ENCODE measurements around the gene ERFE.

The ERFE gene

GRCh38 chr2:238164906-238165287, 6.1 kb downstream of the ERFE start:
- POLR2A ChIA-PET: no interaction called here

GRCh38 chr2:238165288-238165921, 6.6 kb downstream of the ERFE start:
- no peak for DNase-seq (ENCODE audit: extremely low spot score)
- ChIA-PET CTCF (no interaction called here), POLR2A (no interaction called here)
- no peak for TF ChIP-seq SP1 (IDR thresholded peaks at IDR 0.05)
- TF ChIP-seq ELF4 (IDR thresholded peaks at IDR 0.05): no peak
- TF ChIP-seq NFRKB (IDR thresholded peaks at IDR 0.05): no peak
- no peak for TF ChIP-seq FOXM1 (IDR thresholded peaks at IDR 0.05; ENCODE audit: borderline replicate concordance)
- TF ChIP-seq PKNOX1 (IDR thresholded peaks at IDR 0.05): no peak
- no peak for TF ChIP-seq HDGF (IDR thresholded peaks at IDR 0.05; ENCODE audit: borderline replicate concordance)
- no peak for TF ChIP-seq TARDBP (IDR thresholded peaks at IDR 0.05)
- no peak for TF ChIP-seq CTBP1 (IDR thresholded peaks at IDR 0.05; ENCODE audit: borderline replicate concordance)
- no peak for TF ChIP-seq LEF1 (IDR thresholded peaks at IDR 0.05; ENCODE audit: borderline replicate concordance)
- TF ChIP-seq L3MBTL2 (conservative IDR thresholded peaks at IDR 0.05): no peak
- no peak for TF ChIP-seq SUZ12 (IDR thresholded peaks at IDR 0.05)
- no peak for TF ChIP-seq ZNF384 (IDR thresholded peaks at IDR 0.05)
- TF ChIP-seq FOXK2 (IDR thresholded peaks at IDR 0.05): no peak
- TF ChIP-seq FOXA1 (IDR thresholded peaks at IDR 0.05): no peak
- TF ChIP-seq ARNT (IDR thresholded peaks at IDR 0.05): no peak
- no peak for TF ChIP-seq BHLHE40 (IDR thresholded peaks at IDR 0.05; ENCODE audit: borderline replicate concordance)

More at GRCh38 chr2:238164906-238165287, 6.1 kb downstream of the ERFE start:
- DNase-seq (ENCODE audit: extremely low spot score): no peak
- CTCF ChIA-PET: no interaction called here
- TF ChIP-seq TARDBP (IDR thresholded peaks at IDR 0.05): no peak
- no peak for TF ChIP-seq ELF4 (IDR thresholded peaks at IDR 0.05)
- no peak for TF ChIP-seq HDGF (IDR thresholded peaks at IDR 0.05; ENCODE audit: borderline replicate concordance)
- no peak for TF ChIP-seq FOXK2 (IDR thresholded peaks at IDR 0.05)
- TF ChIP-seq PKNOX1 (IDR thresholded peaks at IDR 0.05): no peak
- TF ChIP-seq BHLHE40 (IDR thresholded peaks at IDR 0.05; ENCODE audit: borderline replicate concordance): no peak
- TF ChIP-seq SUZ12 (IDR thresholded peaks at IDR 0.05): no peak
- no peak for TF ChIP-seq L3MBTL2 (conservative IDR thresholded peaks at IDR 0.05)
- no peak for TF ChIP-seq CTBP1 (IDR thresholded peaks at IDR 0.05; ENCODE audit: borderline replicate concordance)
- no peak for TF ChIP-seq SP1 (IDR thresholded peaks at IDR 0.05)
- TF ChIP-seq LEF1 (IDR thresholded peaks at IDR 0.05; ENCODE audit: borderline replicate concordance): no peak
- TF ChIP-seq FOXA1 (IDR thresholded peaks at IDR 0.05): no peak
- TF ChIP-seq FOXM1 (IDR thresholded peaks at IDR 0.05; ENCODE audit: borderline replicate concordance): no peak
- no peak for TF ChIP-seq ZNF384 (IDR thresholded peaks at IDR 0.05)
- no peak for TF ChIP-seq NFRKB (IDR thresholded peaks at IDR 0.05)
- no peak for TF ChIP-seq ARNT (IDR thresholded peaks at IDR 0.05)

GRCh38 chr2:238166391-238167343, 7.9 kb downstream of the ERFE start:
- DNase-seq (ENCODE audit: extremely low spot score): no peak
- ChIA-PET CTCF (no interaction called here), POLR2A (interaction anchor here (1.2 kb wide), 1 partner anchor 7 kb away, joined by 3 read pairs; no protein-coding TSS in a partner anchor)
- TF ChIP-seq FOXM1 (IDR thresholded peaks at IDR 0.05; ENCODE audit: borderline replicate concordance): no peak
- no peak for TF ChIP-seq PKNOX1 (IDR thresholded peaks at IDR 0.05)
- TF ChIP-seq CTBP1 (IDR thresholded peaks at IDR 0.05; ENCODE audit: borderline replicate concordance): no peak
- TF ChIP-seq SP1 (IDR thresholded peaks at IDR 0.05): no peak
- TF ChIP-seq FOXA1 (IDR thresholded peaks at IDR 0.05): no peak
- TF ChIP-seq SUZ12 (IDR thresholded peaks at IDR 0.05): no peak
- TF ChIP-seq HDGF (IDR thresholded peaks at IDR 0.05; ENCODE audit: borderline replicate concordance): no peak
- TF ChIP-seq ZNF384 (IDR thresholded peaks at IDR 0.05): no peak
- no peak for TF ChIP-seq TARDBP (IDR thresholded peaks at IDR 0.05)
- TF ChIP-seq ELF4 (IDR thresholded peaks at IDR 0.05): no peak
- TF ChIP-seq L3MBTL2 (conservative IDR thresholded peaks at IDR 0.05): no peak
- no peak for TF ChIP-seq LEF1 (IDR thresholded peaks at IDR 0.05; ENCODE audit: borderline replicate concordance)
- TF ChIP-seq BHLHE40 (IDR thresholded peaks at IDR 0.05; ENCODE audit: borderline replicate concordance): no peak
- TF ChIP-seq ARNT (IDR thresholded peaks at IDR 0.05): no peak
- TF ChIP-seq FOXK2 (IDR thresholded peaks at IDR 0.05): no peak

- ChIA-PET CTCF (no interaction called here), POLR2A (interaction anchor here (1.2 kb wide), 1 partner anchor 8 kb away, joined by 3 read pairs; no protein-coding TSS in a partner anchor)
These were observed 8.6 kb downstream of the ERFE start for GRCh38 chr2:238167344-238167715.

More at GRCh38 chr2:238167344-238167715, 8.6 kb downstream of the ERFE start:
- no peak for DNase-seq (ENCODE audit: extremely low spot score)
- no peak for TF ChIP-seq ARNT (IDR thresholded peaks at IDR 0.05)
- TF ChIP-seq FOXA1 (IDR thresholded peaks at IDR 0.05): no peak
- TF ChIP-seq ZNF384 (IDR thresholded peaks at IDR 0.05): no peak
- no peak for TF ChIP-seq BHLHE40 (IDR thresholded peaks at IDR 0.05; ENCODE audit: borderline replicate concordance)
- no peak for TF ChIP-seq FOXM1 (IDR thresholded peaks at IDR 0.05; ENCODE audit: borderline replicate concordance)
- TF ChIP-seq CTBP1 (IDR thresholded peaks at IDR 0.05; ENCODE audit: borderline replicate concordance): no peak
- TF ChIP-seq SUZ12 (IDR thresholded peaks at IDR 0.05): no peak
- no peak for TF ChIP-seq PKNOX1 (IDR thresholded peaks at IDR 0.05)
- no peak for TF ChIP-seq HDGF (IDR thresholded peaks at IDR 0.05; ENCODE audit: borderline replicate concordance)
- no peak for TF ChIP-seq FOXK2 (IDR thresholded peaks at IDR 0.05)
- TF ChIP-seq SP1 (IDR thresholded peaks at IDR 0.05): no peak
- TF ChIP-seq L3MBTL2 (conservative IDR thresholded peaks at IDR 0.05): no peak
- TF ChIP-seq NFRKB (IDR thresholded peaks at IDR 0.05): no peak
- TF ChIP-seq ELF4 (IDR thresholded peaks at IDR 0.05): no peak
- no peak for TF ChIP-seq TARDBP (IDR thresholded peaks at IDR 0.05)
- no peak for TF ChIP-seq LEF1 (IDR thresholded peaks at IDR 0.05; ENCODE audit: borderline replicate concordance)

Measured in HEK293T (cell line).